ENCODE results near the gene PHF23. TPM values are rescaled to one million over a fixed set of nuclear protein-coding genes. Genes with fewer than 3 reads are reported as not detected.

PHF23 gene
- total and polyA plus RNA-seq, 4 donors: 25.4 to 40.5 (median 27.2) TPM

GRCh38 chr17:7258731-7259554 lies 19.7 kb upstream of the PHF23 start:
- TF ChIP-seq CTCF (IDR thresholded peaks at IDR 0.05; ENCODE audit: control extremely low read depth, extremely low read depth): no peak
- ATAC-seq (ENCODE audit: insufficient read depth, low FRiP score): peak; percentile 21
- WGBS, 2 donors: 64 to 72% methylated on average over 7 of the region's 7 CpGs
- H3K4me1 ChIP-seq (ENCODE audit: control insufficient read depth in 5 of 5, insufficient read depth in 5 of 5, low read length in 5 of 5): peaks cover 0 to 11% (median 0%) of the 10 kb centered on the region in 5 donors
- H3K4me3 ChIP-seq: no peak overlapping the region
- no peaks in the 10 kb centered on the region for H3K9me3 ChIP-seq (ENCODE audit: control insufficient read depth in 4 of 4, insufficient read depth in 3 of 4, low read length in 3 of 4)
- H3K36me3 ChIP-seq (ENCODE audit: control insufficient read depth in 4 of 4, insufficient read depth in 4 of 4, low read length in 4 of 4): peaks cover 0 to 29% (median 12%) of the 10 kb centered on the region in 4 donors
- H3K27ac ChIP-seq (ENCODE audit: low read depth in 1 of 2, low read length in 1 of 2): peak overlapping the region in 1 of 2 donors; percentile 23
- DNase-seq: no peak
- H3K27me3 ChIP-seq (ENCODE audit: control insufficient read depth in 3 of 3, insufficient read depth in 3 of 3, low read length in 2 of 3): peaks cover 0 to 20% (median 18%) of the 10 kb centered on the region in 3 donors
- H3K9ac ChIP-seq (ENCODE audit: insufficient read depth in 1 of 2, low read length in 2 of 2): no peak overlapping the region

- peaks cover 0 to 13% (median 3%) of the 10 kb centered on the region in 5 donors for H3K4me1 ChIP-seq (ENCODE audit: control insufficient read depth in 5 of 5, insufficient read depth in 5 of 5, low read length in 5 of 5)
- H3K27me3 ChIP-seq (ENCODE audit: control insufficient read depth in 3 of 3, insufficient read depth in 3 of 3, low read length in 2 of 3): peaks cover 0 to 6% (median 3%) of the 10 kb centered on the region in 3 donors
- H3K9me3 ChIP-seq (ENCODE audit: control insufficient read depth in 4 of 4, insufficient read depth in 3 of 4, low read length in 3 of 4): no peaks in the 10 kb centered on the region
- 89 to 95% methylated on average over 8 of the region's 8 CpGs for WGBS, 2 donors
- H3K36me3 ChIP-seq (ENCODE audit: control insufficient read depth in 4 of 4, insufficient read depth in 4 of 4, low read length in 4 of 4): peaks cover 0 to 30% (median 12%) of the 10 kb centered on the region in 4 donors
- ATAC-seq (ENCODE audit: insufficient read depth, low FRiP score) (no peak), DNase-seq (no peak)
- H3K4me3 ChIP-seq: no peak overlapping the region
- H3K9ac ChIP-seq (ENCODE audit: insufficient read depth in 1 of 2, low read length in 2 of 2): no peak overlapping the region
- TF ChIP-seq CTCF (IDR thresholded peaks at IDR 0.05; ENCODE audit: control extremely low read depth, extremely low read depth): no peak
- H3K27ac ChIP-seq (ENCODE audit: low read depth in 1 of 2, low read length in 1 of 2): peak overlapping the region in 1 of 2 donors; percentile 10
Observed at GRCh38 chr17:7256766-7257456, 17.7 kb upstream of the PHF23 start.

GRCh38 chr17:7254511-7254910 lies 15.3 kb upstream of the PHF23 start:
- 89 to 94% methylated on average over 4 of the region's 4 CpGs for WGBS, 2 donors

More at GRCh38 chr17:7254511-7254910, 15.3 kb upstream of the PHF23 start:
- no peak overlapping the region for H3K9ac ChIP-seq (ENCODE audit: insufficient read depth in 1 of 2, low read length in 2 of 2)
- peaks cover 0 to 22% (median 6%) of the 10 kb centered on the region in 5 donors for H3K4me1 ChIP-seq (ENCODE audit: control insufficient read depth in 5 of 5, insufficient read depth in 5 of 5, low read length in 5 of 5)
- no peak overlapping the region for H3K4me3 ChIP-seq
- no peak for TF ChIP-seq CTCF (IDR thresholded peaks at IDR 0.05; ENCODE audit: control extremely low read depth, extremely low read depth)
- ATAC-seq (ENCODE audit: insufficient read depth, low FRiP score) (no peak), DNase-seq (no peak)
- no peaks in the 10 kb centered on the region for H3K9me3 ChIP-seq (ENCODE audit: control insufficient read depth in 4 of 4, insufficient read depth in 3 of 4, low read length in 3 of 4)
- H3K36me3 ChIP-seq (ENCODE audit: control insufficient read depth in 4 of 4, insufficient read depth in 4 of 4, low read length in 4 of 4): peaks cover 0 to 27% (median 12%) of the 10 kb centered on the region in 4 donors
- H3K27me3 ChIP-seq (ENCODE audit: control insufficient read depth in 3 of 3, insufficient read depth in 3 of 3, low read length in 2 of 3): no peaks in the 10 kb centered on the region
- no peak overlapping the region for H3K27ac ChIP-seq (ENCODE audit: low read depth in 1 of 2, low read length in 1 of 2)

Measured in lung (tissue), 12 donors.